Measurements from ENCODE around the gene METTL1. TPM values are rescaled to one million over a fixed set of nuclear protein-coding genes. Genes with fewer than 3 reads are reported as not detected.
"Not testable (repeated sequence)": the region's sequence is repeated elsewhere in the genome, so short reads cannot be mapped to it uniquely, and the experiment has no call there.

Gene METTL1
- total RNA-seq, 2 experiments from 2014 or later, result 13.4 to 17.2 TPM

DNA sequence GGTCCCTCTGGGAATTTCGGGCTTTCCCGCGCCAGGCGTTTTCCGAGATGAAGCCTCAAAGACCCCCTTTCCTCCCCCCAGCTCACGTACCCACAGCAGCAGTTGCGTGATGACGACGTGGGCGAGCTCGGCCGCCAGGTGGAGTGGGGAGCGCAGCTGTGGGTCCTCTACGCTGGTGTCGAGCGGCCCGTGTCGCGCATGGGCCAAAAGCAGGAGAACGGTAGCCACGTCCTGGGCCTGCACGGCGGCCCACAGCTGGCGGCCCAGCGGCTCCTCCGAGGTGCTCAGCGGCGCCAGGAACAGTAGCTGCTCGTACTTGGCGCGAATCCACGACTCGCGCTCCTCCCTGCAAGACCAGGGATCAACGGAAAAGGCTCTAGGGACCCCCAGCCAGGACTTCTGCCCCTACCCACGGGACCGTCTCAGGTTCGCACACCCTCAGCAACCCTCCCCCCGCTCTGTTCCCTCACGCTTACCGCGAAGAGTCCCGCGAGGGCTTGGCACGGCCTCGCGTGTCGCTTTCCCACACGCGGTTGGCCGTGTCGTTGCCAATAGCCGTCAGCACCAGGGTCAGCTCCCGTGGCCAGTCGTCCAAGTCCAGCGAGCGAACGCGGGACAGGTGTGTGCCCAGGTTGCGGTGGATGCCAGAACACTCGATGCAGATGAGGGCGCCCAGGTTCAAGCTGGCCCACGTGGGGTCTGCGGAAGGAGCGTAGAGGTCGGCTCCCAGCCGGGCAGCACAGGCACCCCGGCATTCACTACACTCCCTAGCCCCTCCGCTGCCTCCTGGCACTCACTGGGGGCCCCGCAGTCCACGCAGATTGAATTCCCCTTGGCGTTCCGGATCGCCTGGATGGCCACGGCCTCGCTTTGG is 44.8 kb downstream of the METTL1 start:
- no peak overlapping the region for H3K27ac Mint-ChIP-seq
- DNase-seq, result peak; percentile 5

DNA sequence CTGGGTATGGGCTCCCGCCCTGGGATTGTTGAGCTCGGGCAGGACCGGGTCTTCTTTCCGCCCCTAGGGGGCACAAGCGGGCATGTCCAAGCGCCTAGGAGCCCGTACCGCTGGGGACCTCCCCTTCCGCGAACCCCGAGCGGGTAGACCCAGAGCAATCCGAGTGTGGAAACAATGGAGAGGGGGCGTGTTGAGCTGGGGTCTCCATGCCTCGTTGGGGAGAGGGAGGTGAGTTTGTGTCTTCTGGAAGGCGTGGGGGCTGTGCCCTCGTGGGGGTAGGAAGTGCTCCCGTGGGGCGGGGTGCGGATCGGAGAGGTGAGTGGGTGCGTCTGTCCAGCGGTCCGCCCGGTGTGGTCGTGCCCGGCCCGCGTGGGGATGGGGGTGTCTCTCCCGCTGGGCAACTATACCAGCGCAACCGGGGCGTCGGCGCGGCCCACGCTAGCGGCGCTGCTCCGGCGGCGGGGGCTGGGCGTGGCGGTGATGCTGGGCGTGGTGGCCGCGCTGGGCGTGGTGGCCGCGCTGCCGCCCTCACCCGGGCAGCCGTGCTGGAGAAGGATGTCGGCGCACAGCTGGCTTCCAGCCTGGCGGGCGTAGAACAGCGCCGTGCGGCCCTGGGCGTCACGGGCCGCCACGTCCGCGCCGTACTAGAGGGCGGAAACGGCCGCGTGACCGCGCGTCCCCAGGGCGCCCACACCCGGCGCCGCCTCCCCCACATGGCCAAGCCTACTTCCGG is 45.6 kb downstream of the METTL1 start:
- POLR2A ChIA-PET, result interaction anchor here (0.5 to 0.6 kb wide), 2 partner anchors 9 to 112 kb away, joined by 3 read pairs; no protein-coding TSS in a partner anchor
- peaks cover 58% of the 10 kb centered on the region for H3K36me3 Mint-ChIP-seq (ENCODE audit: low read depth)
- H3K27me3 Mint-ChIP-seq, result no peaks in the 10 kb centered on the region
- H3K9me3 Mint-ChIP-seq, result no peaks in the 10 kb centered on the region
- H3K27ac Mint-ChIP-seq, result no peak overlapping the region
- CTCF ChIA-PET, result interaction anchor here (0.5 to 1.2 kb wide), 2 partner anchors 54 to 1032 kb away, joined by 3 to 7 read pairs; no protein-coding TSS in a partner anchor
- peak; percentile 16 for DNase-seq
- H3K4me3 Mint-ChIP-seq, result no peak overlapping the region
- peaks cover 6% of the 10 kb centered on the region for H3K4me1 Mint-ChIP-seq

More for the DNA sequence above, 44.8 kb downstream of the METTL1 start:
- peaks cover 6% of the 10 kb centered on the region for H3K4me1 Mint-ChIP-seq
- CTCF ChIA-PET, result interaction anchor here (0.5 to 0.9 kb wide), 4 partner anchors 9 to 1033 kb away, joined by 3 to 7 read pairs (median 4); no protein-coding TSS in a partner anchor
- no peaks in the 10 kb centered on the region for H3K27me3 Mint-ChIP-seq
- no peaks in the 10 kb centered on the region for H3K9me3 Mint-ChIP-seq
- POLR2A ChIA-PET, result no interaction called here
- no peak overlapping the region for H3K4me3 Mint-ChIP-seq
- H3K36me3 Mint-ChIP-seq (ENCODE audit: low read depth), result peaks cover 62% of the 10 kb centered on the region

DNA sequence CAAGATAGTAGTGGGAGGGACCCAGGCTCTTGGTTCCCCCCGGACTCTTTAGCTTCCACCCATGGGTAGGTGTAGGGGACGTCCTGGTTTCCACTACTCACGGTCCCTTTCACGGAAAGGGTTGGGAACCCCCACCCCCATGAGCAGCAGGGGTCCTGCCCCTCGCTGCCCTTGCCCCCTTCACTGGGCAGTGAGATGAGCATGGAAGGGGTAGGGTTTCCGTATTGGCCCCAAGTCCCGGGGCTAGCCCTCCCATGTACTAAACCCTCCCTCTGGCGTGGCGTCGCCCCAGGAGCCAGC is 46.1 kb downstream of the METTL1 start:
- Mint-ChIP-seq H3K9me3 (no peaks in the 10 kb centered on the region), H3K36me3 (ENCODE audit: low read depth) (peaks cover 57% of the 10 kb centered on the region), H3K27ac (no peak overlapping the region), H3K27me3 (no peaks in the 10 kb centered on the region), H3K4me1 (peaks cover 6% of the 10 kb centered on the region), H3K4me3 (no peak overlapping the region)
- ChIA-PET CTCF (interaction anchor here (1.2 kb wide), 1 partner anchor 54 kb away, joined by 3 read pairs; no protein-coding TSS in a partner anchor), POLR2A (no interaction called here)
- DNase-seq, result peak; percentile 5

DNA sequence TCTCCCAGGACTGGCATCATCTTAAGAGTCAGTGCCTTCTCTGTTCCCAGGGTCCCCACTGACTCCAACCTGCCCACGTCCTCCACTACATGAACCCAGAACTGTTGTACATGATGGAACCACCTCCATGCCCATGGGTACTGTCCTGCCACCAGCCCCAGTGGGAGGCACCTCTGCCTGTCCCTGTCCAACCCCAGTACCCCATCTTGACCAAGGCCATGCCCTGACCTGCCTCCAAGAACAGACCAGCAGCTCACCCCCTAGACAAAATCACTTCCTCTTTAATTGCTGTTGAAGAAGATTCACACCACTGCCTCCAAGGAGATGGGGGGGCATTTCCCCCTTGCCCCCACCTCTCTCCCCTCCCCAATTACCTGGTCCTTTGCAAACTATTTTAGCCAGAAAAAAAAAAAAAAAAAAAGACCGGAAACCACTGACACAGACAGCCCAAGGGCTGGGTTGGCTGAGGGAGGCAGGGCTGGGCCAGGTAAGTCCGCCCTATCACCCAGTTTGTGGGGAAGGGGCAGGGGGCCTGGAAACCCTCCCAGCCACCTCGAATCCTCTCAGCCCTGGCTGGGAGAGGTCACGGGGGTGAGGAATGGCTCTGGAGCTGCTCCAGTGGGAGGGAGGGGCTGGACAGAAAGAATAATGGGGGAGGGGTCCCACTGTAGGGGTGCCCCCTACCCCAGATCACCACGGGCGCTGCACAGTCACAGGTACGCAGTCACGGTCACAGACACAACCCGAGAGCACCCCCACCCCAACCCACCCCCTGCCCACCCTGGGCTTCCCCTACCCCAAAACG is 46.8 kb downstream of the METTL1 start:
- H3K36me3 Mint-ChIP-seq (ENCODE audit: low read depth), result peaks cover 51% of the 10 kb centered on the region

DNA sequence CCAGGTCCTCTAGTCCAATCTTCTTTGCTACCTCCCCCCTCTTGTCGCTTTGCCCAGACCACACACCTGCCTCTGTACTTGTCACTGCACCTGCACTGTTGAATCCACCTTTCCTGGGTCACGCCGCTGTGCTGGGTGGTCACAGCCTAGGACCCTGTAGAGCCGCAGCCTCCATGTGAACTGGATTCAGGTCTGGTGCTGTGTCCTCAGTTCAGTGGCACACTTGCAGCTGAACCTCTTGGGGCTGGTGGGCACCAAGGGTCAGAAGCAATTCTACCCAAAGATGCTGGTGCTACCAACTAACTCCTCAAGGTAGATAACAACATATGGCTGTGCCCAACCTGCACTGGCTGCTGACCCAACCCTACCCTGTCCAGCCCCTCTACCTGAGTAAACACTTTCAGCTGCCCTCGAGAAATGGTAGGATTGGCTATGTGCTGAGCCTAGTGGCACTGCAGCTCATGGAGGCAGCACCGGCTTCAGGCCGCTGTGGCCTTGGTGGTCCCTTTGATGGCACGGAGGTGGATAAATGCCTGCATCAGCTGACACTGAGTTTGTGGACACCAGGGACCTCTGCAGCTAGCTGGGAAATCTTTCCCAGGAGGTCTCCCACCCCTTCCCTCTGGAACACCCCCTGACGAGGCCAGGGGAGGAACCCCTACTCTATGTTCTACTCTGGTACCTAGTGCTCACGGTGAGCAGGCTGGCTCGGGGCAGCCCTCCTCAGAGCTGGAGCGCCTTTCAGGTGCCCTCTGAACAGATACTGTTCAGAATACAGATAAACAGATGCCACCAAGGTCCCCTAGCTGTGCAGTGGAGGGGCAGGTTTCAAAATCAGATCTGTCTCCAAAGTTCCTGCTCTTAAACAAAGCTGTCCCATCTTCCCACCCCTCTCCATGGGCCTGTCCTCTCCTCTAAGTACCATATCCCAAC is 47.6 kb downstream of the METTL1 start:
- ChIA-PET POLR2A (no interaction called here), CTCF (no interaction called here)
- H3K27ac Mint-ChIP-seq, result no peak overlapping the region
- H3K9me3 Mint-ChIP-seq, result no peaks in the 10 kb centered on the region
- peaks cover 6% of the 10 kb centered on the region for H3K4me1 Mint-ChIP-seq
- H3K27me3 Mint-ChIP-seq, result no peaks in the 10 kb centered on the region
- no peak overlapping the region for H3K4me3 Mint-ChIP-seq
- DNase-seq, result peak; percentile 5
- H3K36me3 Mint-ChIP-seq (ENCODE audit: low read depth), result peaks cover 50% of the 10 kb centered on the region

More for the DNA sequence above, 46.8 kb downstream of the METTL1 start:
- ChIA-PET POLR2A (no interaction called here), CTCF (interaction anchor here (1.2 kb wide), 1 partner anchor 55 kb away, joined by 3 read pairs; no protein-coding TSS in a partner anchor)
- Mint-ChIP-seq H3K27me3 (no peaks in the 10 kb centered on the region), H3K27ac (no peak overlapping the region), H3K9me3 (no peaks in the 10 kb centered on the region), H3K4me1 (peaks cover 6% of the 10 kb centered on the region), H3K4me3 (no peak overlapping the region)
- peak; percentile 4 for DNase-seq

DNA sequence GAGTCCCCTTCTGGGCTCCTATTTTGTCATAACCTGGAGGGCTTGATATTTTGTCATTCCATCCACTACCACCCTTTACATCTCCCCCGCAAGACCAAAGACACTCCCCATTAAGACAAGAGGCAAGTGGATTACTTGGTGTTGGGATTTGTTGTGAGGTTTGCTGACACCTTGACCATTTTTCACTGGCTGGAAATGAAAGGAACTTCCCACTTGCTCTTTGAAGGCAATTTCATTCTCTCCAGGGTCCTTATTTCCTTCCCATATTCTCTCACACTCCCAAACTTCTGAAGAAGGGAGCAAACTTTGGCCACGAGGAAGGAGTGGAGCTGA is 48.3 kb downstream of the METTL1 start:
- ChIA-PET CTCF (no interaction called here), POLR2A (no interaction called here)
- peaks cover 52% of the 10 kb centered on the region for H3K36me3 Mint-ChIP-seq (ENCODE audit: low read depth)
- peak overlapping the region; percentile 41 for H3K27ac Mint-ChIP-seq
- no peaks in the 10 kb centered on the region for H3K9me3 Mint-ChIP-seq
- no peak overlapping the region for H3K4me3 Mint-ChIP-seq
- no peaks in the 10 kb centered on the region for H3K27me3 Mint-ChIP-seq
- DNase-seq, result no peak
- peaks cover 6% of the 10 kb centered on the region for H3K4me1 Mint-ChIP-seq

DNA sequence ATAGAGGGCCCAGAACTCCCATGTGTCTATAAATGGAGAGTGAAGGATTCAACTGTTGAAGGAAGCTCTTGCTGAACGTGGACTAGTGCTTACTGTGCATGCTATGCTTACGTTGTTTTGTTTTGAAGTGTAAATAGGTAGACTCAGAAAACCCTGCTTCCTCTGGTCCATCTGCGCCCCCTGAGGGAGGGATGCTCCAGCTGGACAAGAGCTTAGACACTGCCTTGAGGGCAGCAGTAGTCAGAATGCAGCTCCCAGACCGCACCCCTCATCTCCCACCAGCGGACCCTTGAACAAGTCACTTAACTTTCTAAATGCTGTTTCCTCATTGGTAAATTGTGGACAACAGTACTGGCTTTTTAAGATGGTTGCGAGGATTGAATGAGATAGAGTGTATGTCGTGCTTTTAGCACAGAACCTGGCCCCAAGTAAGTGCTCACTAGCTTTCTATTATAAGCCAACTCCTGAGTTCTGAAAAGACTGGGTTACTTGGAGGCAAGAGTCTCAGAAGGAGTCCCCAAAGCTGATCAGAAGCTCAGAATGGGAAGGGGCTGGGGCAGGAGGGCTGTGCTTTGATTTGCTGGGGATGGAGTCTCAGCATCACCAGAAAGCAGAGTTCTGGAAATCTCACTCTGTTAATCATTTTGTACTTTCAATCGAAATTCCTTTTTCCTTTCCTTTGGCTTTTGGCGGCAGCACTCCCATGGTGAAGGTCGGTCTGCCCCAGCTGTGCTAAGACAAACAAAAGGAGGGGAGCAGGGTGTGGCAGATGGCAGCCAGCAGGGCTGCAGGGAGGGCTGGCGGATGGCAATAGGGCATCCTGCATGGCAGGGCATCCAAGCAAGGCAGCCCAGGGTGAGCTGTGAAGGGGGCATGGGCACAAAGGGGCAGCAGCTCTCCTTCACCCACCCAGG is 48.9 kb downstream of the METTL1 start:
- peaks cover 6% of the 10 kb centered on the region for H3K4me1 Mint-ChIP-seq
- no peaks in the 10 kb centered on the region for H3K27me3 Mint-ChIP-seq
- peak overlapping the region; percentile 65 for H3K27ac Mint-ChIP-seq
- ChIA-PET CTCF (interaction anchor here (1.1 to 2.4 kb wide), 2 partner anchors 11 to 29 kb away, joined by 5 to 8 read pairs; partner anchors contain the start of gene OS9), POLR2A (no interaction called here)
- peaks cover 52% of the 10 kb centered on the region for H3K36me3 Mint-ChIP-seq (ENCODE audit: low read depth)
- H3K9me3 Mint-ChIP-seq, result no peaks in the 10 kb centered on the region
- DNase-seq, result peak; percentile 5
- peak overlapping the region; percentile 16 for H3K4me3 Mint-ChIP-seq

DNA sequence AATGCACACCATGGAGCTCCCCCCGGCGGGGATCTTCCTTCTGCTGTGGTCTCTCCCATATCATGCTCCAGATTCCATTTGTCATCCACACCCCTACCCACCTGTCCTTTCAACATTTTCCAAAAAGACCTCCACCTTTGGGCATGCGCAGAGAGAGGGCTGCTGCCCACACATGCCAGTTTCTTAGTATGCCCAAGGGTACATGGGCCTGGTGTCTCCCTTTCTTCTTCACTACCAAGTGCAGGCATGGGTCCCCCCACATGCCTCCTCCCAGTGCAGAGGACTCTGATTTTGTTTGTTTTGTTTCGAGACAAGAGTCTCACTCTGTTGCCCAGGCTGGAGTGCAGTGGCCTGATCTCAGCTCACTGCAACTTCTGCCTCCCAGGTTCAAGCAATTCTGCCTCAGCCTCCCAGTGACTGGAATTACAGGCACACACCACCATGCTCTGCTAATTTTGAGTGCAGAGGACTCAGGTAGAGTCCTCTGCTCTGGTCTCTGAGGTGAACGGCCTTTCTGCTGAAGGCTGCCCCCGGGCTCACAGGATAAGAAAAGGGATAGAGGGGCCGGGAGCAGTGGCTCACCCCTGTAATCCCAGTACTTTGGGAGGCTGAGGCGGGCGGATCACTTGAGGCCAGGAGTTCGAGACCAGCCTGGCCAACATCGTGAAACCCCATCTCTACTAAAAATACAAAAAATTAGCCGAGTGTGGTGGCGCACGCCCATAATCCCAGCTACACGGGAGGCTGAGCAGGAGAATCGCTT is 49.9 kb downstream of the METTL1 start:
- Mint-ChIP-seq H3K27ac (peak overlapping the region; percentile 2), H3K36me3 (ENCODE audit: low read depth) (peaks cover 49% of the 10 kb centered on the region)
- H3K4me1 Mint-ChIP-seq, H3K27me3 Mint-ChIP-seq, H3K9me3 Mint-ChIP-seq, H3K4me3 Mint-ChIP-seq, POLR2A ChIA-PET: not testable (repeated sequence)
- DNase-seq, result peak; percentile 3
- CTCF ChIA-PET, result interaction anchor here (1.1 to 2.4 kb wide), 2 partner anchors 12 to 28 kb away, joined by 5 to 8 read pairs; partner anchors contain the start of gene OS9

DNA sequence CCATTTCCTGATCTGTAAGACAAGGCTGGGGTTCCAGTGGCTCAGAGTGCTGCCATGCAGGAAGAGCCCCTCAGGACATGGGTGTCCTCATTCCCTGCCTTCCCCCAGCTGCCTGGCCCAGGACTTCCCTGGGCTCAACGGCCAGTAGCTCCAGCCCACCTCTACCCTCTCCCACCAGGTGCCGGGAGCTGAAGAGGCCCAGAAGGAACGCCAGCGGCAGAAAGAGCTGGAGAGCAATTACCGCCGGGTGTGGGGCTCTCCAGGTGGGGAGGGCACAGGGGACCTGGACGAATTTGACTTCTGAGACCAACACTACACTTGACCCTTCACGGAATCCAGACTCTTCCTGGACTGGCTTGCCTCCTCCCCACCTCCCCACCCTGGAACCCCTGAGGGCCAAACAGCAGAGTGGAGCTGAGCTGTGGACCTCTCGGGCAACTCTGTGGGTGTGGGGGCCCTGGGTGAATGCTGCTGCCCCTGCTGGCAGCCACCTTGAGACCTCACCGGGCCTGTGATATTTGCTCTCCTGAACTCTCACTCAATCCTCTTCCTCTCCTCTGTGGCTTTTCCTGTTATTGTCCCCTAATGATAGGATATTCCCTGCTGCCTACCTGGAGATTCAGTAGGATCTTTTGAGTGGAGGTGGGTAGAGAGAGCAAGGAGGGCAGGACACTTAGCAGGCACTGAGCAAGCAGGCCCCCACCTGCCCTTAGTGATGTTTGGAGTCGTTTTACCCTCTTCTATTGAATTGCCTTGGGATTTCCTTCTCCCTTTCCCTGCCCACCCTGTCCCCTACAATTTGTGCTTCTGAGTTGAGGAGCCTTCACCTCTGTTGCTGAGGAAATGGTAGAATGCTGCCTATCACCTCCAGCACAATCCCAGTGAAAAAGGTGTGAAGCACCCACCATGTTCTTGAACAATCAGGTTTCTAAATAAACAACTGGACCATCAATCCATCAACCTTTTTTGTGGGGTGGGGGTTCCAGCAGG is 51.0 kb downstream of the METTL1 start:
- peak; percentile 6 for DNase-seq
- Mint-ChIP-seq H3K4me3 (no peak overlapping the region), H3K27ac (peak overlapping the region; percentile 77), H3K36me3 (ENCODE audit: low read depth) (peaks cover 49% of the 10 kb centered on the region), H3K9me3 (no peaks in the 10 kb centered on the region), H3K27me3 (no peaks in the 10 kb centered on the region), H3K4me1 (peaks cover 4% of the 10 kb centered on the region)
- CTCF ChIA-PET, result interaction anchor here (1.1 to 2.4 kb wide), 4 partner anchors 8 to 138 kb away, joined by 3 to 8 read pairs (median 3); no protein-coding TSS in a partner anchor
- POLR2A ChIA-PET, result interaction anchor here (0.6 kb wide), 1 partner anchor 14 kb away, joined by 3 read pairs; no protein-coding TSS in a partner anchor

Measured in activated CD4-positive, alpha-beta T cell treated with anti-CD3 and anti-CD28 coated beads, Interleukin-2, amount 10 ng/mL, durations not matched to agents 7 days and 5 days (primary cell).